Smooth muscle cell (in vitro differentiated cells): ENCODE data around the gene MFSD1. TPM values are rescaled to one million over a fixed set of nuclear protein-coding genes. Genes with fewer than 3 reads are reported as not detected.

ENCODE experiments used
- DNase-seq: peaks from one replicate; lab custom pipeline; 2025; ENCODE audit not compliant: unreplicated experiment; lab: John Stamatoyannopoulos, UW
- H2AFZ ChIP-seq: fragments of 200-600 bp; sonication (generic); 2 replicates; pipeline ENCODE4 v1.6.0; 2016; ENCODE audit warnings: antibody characterized with exemption, low read depth, mild to moderate bottlenecking
- H3F3A ChIP-seq: fragments of 200-600 bp; sonication (generic); 2 replicates; pipeline ENCODE4 v1.6.0; 2017; ENCODE audit warnings: antibody characterized with exemption, low read depth
- H3K27ac ChIP-seq: fragments of 200-600 bp; sonication (generic); 2 replicates; pipeline ENCODE4 v1.5.1; 2016; ENCODE audit warnings: low read depth, mild to moderate bottlenecking
- H3K27me3 ChIP-seq: fragments of 200-600 bp; sonication (generic); 2 replicates; pipeline ENCODE4 v1.6.1; 2016; ENCODE audit warnings: low read depth, mild to moderate bottlenecking
- H3K36me3 ChIP-seq: fragments of 200-600 bp; sonication (generic); 2 replicates; pipeline ENCODE4 v1.5.1; 2016; ENCODE audit warnings: low read depth
- H3K4me1 ChIP-seq: fragments of 200-600 bp; sonication (generic); 2 replicates; pipeline ENCODE4 v1.5.1; 2016; ENCODE audit warnings: low read depth
- H3K4me2 ChIP-seq: fragments of 200-600 bp; sonication (generic); 2 replicates; pipeline ENCODE4 v1.6.0; 2016; ENCODE audit warnings: mild to moderate bottlenecking
- H3K4me3 ChIP-seq: fragments of 200-600 bp; sonication (generic); 2 replicates; pipeline ENCODE4 v1.5.1; 2016; ENCODE audit warnings: mild to moderate bottlenecking
- H3K79me2 ChIP-seq: fragments of 200-600 bp; sonication (generic); 2 replicates; pipeline ENCODE4 v1.6.0; 2016; ENCODE audit warnings: low read depth, mild to moderate bottlenecking
- H3K9ac ChIP-seq: fragments of 200-600 bp; sonication (generic); 2 replicates; pipeline ENCODE4 v1.6.0; 2016; ENCODE audit warnings: low read depth
- H3K9me3 ChIP-seq: fragments of 200-600 bp; sonication (generic); replicated peaks from 2 replicates; pipeline ENCODE4 v1.5.1; 2016; ENCODE audit warnings: low read depth
- H4K20me1 ChIP-seq: fragments of 200-600 bp; sonication (generic); 2 replicates; pipeline ENCODE4 v1.6.0; 2016; ENCODE audit warnings: low read depth
- WGBS: methylation state at CpG from one replicate; pipeline ENCODE4 v1.1.7; 2016; ENCODE audit warnings: low lambda C conversion rate; 5-methylcytosine and 5-hydroxymethylcytosine counted together
- polyA plus RNA-seq: library from polyadenylated mRNA; unstranded; fragments of >200 nt; fragmentation: Nextera tagmentation; extraction: Ambion mirVana; gene quantifications from 2 replicates; pipeline ENCODE4 v1.2.1, GENCODE V29; 2016
- total RNA-seq: library from RNA; depleted of rRNA; stranded (reverse); fragments of >200 nt; gene quantifications from 2 replicates; pipeline ENCODE4 v1.2.3, GENCODE V29; 2014
- TF ChIP-seq, protein P1 (sequence below): fragments of 200-600 bp; sonication (generic); IDR thresholded peaks from 2 replicates; pipeline ENCODE4 v1.5.1; 2017; ENCODE audit warnings: borderline replicate concordance, mild to moderate bottlenecking, antibody characterized with exemption; ENCODE audit not compliant: insufficient read depth, poor library complexity, severe bottlenecking

MFSD1 gene
- total and polyA plus RNA-seq, 2 experiments from 2014 or later = 64.7 to 95.0 TPM

DNA sequence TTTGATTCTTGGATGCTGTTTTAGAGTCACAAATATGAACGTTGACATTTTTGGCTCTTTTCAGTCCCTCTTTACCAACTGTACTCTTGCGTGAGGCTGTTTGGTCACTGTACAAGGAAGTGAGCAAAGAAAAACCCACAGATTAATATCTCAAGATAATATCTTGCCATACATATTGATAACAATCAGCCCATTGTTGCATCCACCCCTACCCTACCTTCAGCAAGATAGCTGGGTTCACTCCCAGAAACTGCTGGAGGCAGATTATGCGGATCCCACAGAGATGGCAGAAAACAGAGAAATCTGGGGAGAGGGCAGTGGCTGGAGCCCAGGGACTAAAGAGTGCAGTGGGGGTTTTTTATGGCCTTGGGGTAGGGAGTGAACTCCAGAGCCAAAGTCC, 29.9 kb upstream of the MFSD1 start:
- Histone ChIP-seq H3K36me3 (no peaks in the 10 kb centered on the region), H2AFZ (no peak overlapping the region), H3K27me3 (no peaks in the 10 kb centered on the region), H3K27ac (no peak overlapping the region), H3F3A (peaks cover 18% of the 10 kb centered on the region), H3K4me1 (peaks cover 20% of the 10 kb centered on the region), H3K79me2 (no peaks in the 10 kb centered on the region), H3K4me3 (no peak overlapping the region), H3K4me2 (no peak overlapping the region), H3K9me3 (no peaks in the 10 kb centered on the region), H3K9ac (no peak overlapping the region), H4K20me1 (no peaks in the 10 kb centered on the region)
- TF ChIP-seq, protein P1, sequence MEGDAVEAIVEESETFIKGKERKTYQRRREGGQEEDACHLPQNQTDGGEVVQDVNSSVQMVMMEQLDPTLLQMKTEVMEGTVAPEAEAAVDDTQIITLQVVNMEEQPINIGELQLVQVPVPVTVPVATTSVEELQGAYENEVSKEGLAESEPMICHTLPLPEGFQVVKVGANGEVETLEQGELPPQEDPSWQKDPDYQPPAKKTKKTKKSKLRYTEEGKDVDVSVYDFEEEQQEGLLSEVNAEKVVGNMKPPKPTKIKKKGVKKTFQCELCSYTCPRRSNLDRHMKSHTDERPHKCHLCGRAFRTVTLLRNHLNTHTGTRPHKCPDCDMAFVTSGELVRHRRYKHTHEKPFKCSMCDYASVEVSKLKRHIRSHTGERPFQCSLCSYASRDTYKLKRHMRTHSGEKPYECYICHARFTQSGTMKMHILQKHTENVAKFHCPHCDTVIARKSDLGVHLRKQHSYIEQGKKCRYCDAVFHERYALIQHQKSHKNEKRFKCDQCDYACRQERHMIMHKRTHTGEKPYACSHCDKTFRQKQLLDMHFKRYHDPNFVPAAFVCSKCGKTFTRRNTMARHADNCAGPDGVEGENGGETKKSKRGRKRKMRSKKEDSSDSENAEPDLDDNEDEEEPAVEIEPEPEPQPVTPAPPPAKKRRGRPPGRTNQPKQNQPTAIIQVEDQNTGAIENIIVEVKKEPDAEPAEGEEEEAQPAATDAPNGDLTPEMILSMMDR = no peak
- 92% methylated on average over 3 of the region's 3 CpGs for WGBS
- no peak for DNase-seq

- no peaks in the 10 kb centered on the region for H4K20me1 ChIP-seq
- H3K9me3 ChIP-seq = no peaks in the 10 kb centered on the region
- peaks cover 26% of the 10 kb centered on the region for H3K4me1 ChIP-seq
- TF ChIP-seq, protein P1 = no peak
- no peak overlapping the region for H3K9ac ChIP-seq
- no peak overlapping the region for H2AFZ ChIP-seq
- H3K36me3 ChIP-seq = no peaks in the 10 kb centered on the region
- no peak for DNase-seq
- H3K27me3 ChIP-seq = no peaks in the 10 kb centered on the region
- H3K4me2 ChIP-seq = no peak overlapping the region
- H3F3A ChIP-seq = peaks cover 22% of the 10 kb centered on the region
- H3K79me2 ChIP-seq = no peaks in the 10 kb centered on the region
- no peak overlapping the region for H3K4me3 ChIP-seq
- no peak overlapping the region for H3K27ac ChIP-seq
Observed at GRCh38 chr3:158773166-158773565, 28.7 kb upstream of the MFSD1 start.

DNA sequence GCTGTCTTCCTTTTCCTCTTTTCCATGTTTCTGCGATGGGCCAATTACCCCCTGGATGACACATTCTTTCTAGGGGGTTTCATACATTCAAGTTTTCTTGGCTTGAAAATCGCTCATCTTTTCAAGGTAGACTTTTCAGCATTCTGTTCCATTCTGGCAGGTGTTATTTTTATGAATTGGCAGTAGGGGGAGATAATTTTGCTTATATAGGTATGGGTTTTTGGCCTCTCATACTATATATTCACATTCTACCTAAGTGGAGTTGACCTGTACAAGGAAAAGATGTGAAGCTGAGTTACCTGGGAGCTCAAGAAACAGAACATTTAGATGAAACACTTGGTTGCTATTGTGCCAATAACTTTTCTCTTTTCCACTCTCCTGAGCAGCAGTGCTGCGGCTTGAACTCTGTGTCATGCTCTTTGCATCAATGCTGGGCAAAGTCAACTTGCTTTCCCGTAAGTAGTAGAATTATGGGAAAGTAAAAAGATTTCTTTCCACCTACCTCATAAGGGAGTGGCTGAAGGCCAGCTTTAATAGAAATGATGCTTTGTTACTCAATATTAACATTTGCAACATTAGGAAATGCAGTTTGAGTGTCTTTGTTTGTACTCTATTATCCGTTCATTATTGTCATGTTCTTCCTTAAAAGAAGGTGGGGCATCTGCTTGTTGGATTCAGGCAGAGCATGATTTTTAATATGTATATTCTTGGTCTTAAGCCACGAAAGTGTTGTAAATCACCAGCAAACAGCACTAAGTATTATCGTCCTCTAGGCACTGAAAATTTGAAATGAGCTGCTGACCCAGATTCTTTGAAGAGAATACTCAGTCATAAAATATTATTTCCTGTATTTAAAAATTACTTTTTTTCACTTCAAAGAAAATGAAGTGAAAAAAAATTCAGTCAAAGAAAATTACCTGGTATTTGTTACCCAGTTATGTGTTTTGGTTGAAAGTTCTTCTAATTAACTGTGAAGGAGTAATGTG, 27.7 kb upstream of the MFSD1 start:
- Histone ChIP-seq H3K4me3 (no peak overlapping the region), H3K79me2 (no peaks in the 10 kb centered on the region), H3K4me2 (no peak overlapping the region), H3K36me3 (no peaks in the 10 kb centered on the region), H3K4me1 (peaks cover 18% of the 10 kb centered on the region), H3K27me3 (no peaks in the 10 kb centered on the region), H3K27ac (no peak overlapping the region), H3K9ac (no peak overlapping the region), H4K20me1 (no peaks in the 10 kb centered on the region), H3K9me3 (no peaks in the 10 kb centered on the region), H2AFZ (no peak overlapping the region), H3F3A (peaks cover 12% of the 10 kb centered on the region)
- TF ChIP-seq, protein P1 = no peak
- no peak for DNase-seq
- WGBS = 84% methylated on average over 7 of the region's 7 CpGs
